HAP-1 (cell line): ENCODE results near the gene GRK4.

Experiments used
- DNase-seq, 2 experiments: peaks; one replicate each; pipeline ENCODE4 v3.0.0-alpha.2; 2016 to 2020; ENCODE audit warnings: low spot score in 2 of 2
- H3K27me3 ChIP-seq: fragments of 250-450 bp; sonication (Bioruptor Pico); 2 replicates; pipeline ENCODE4 v1.5.1; 2020; ENCODE audit warnings: low read depth, mild to moderate bottlenecking, moderate library complexity
- H3K36me3 ChIP-seq: fragments of 250-450 bp; sonication (Bioruptor Pico); replicated peaks from 2 replicates; pipeline ENCODE4 v1.5.1; 2020; ENCODE audit warnings: mild to moderate bottlenecking
- H3K4me1 ChIP-seq: fragments of 250-450 bp; sonication (Bioruptor Pico); 2 replicates; pipeline ENCODE4 v1.5.1; 2020; ENCODE audit warnings: mild to moderate bottlenecking
- H3K4me3 ChIP-seq: fragments of 250-450 bp; sonication (Bioruptor Pico); 2 replicates; pipeline ENCODE4 v1.5.1; 2020; ENCODE audit warnings: mild to moderate bottlenecking, moderate library complexity
- H3K9me3 ChIP-seq: fragments of 250-450 bp; sonication (Bioruptor Pico); 2 replicates; pipeline ENCODE4 v1.5.1; 2020; ENCODE audit warnings: mild to moderate bottlenecking, moderate library complexity
- in situ Hi-C: fragments of 300-500 bp; cut with MboI; formaldehyde crosslinking; loops from 3 replicates; pipeline ENCODE4 v1.14.3; 2020; ENCODE audit warnings: low sequenced_read_pairs, inconsistent platforms, mixed read lengths

Gene GRK4

GRCh38 chr4:3030566-3031356, 67.4 kb downstream of the GRK4 start:
- Histone ChIP-seq H3K4me3 (no peak overlapping the region), H3K4me1 (no peaks in the 10 kb centered on the region), H3K9me3 (no peaks in the 10 kb centered on the region), H3K36me3 (no peaks in the 10 kb centered on the region), H3K27me3 (no peaks in the 10 kb centered on the region; the same call in 1 of the 2 replicates)
- no peak for DNase-seq
- in situ Hi-C loops = no loop called here

GRCh38 chr4:3031357-3032082, 68.1 kb downstream of the GRK4 start:
- Histone ChIP-seq H3K9me3 (no peaks in the 10 kb centered on the region), H3K27me3 (no peaks in the 10 kb centered on the region; the same call in 1 of the 2 replicates), H3K4me1 (no peaks in the 10 kb centered on the region), H3K36me3 (no peaks in the 10 kb centered on the region), H3K4me3 (no peak overlapping the region)
- no peak for DNase-seq
- in situ Hi-C loops = no loop called here

GRCh38 chr4:3034231-3034630, 70.9 kb downstream of the GRK4 start:
- Histone ChIP-seq H3K9me3 (no peaks in the 10 kb centered on the region), H3K4me3 (no peak overlapping the region), H3K27me3 (no peaks in the 10 kb centered on the region; the same call in 1 of the 2 replicates), H3K36me3 (no peaks in the 10 kb centered on the region), H3K4me1 (no peaks in the 10 kb centered on the region)
- in situ Hi-C loops = no loop called here
- DNase-seq = no peak

GRCh38 chr4:3035249-3035648, 71.9 kb downstream of the GRK4 start:
- Histone ChIP-seq H3K4me3 (no peak overlapping the region), H3K9me3 (no peaks in the 10 kb centered on the region), H3K27me3 (no peaks in the 10 kb centered on the region; the same call in 1 of the 2 replicates), H3K4me1 (no peaks in the 10 kb centered on the region), H3K36me3 (no peaks in the 10 kb centered on the region)
- no peak for DNase-seq
- in situ Hi-C loops = no loop called here

- DNase-seq = no peak
- H3K27me3 ChIP-seq = no peaks in the 10 kb centered on the region; the same call in 1 of the 2 replicates
- no peaks in the 10 kb centered on the region for H3K36me3 ChIP-seq
- H3K4me1 ChIP-seq = no peaks in the 10 kb centered on the region
- in situ Hi-C loops = no loop called here
- H3K4me3 ChIP-seq = no peak overlapping the region
- H3K9me3 ChIP-seq = no peaks in the 10 kb centered on the region
Observed at GRCh38 chr4:3035674-3036073, 72.3 kb downstream of the GRK4 start.

- Histone ChIP-seq H3K4me1 (no peaks in the 10 kb centered on the region), H3K27me3 (no peaks in the 10 kb centered on the region; the same call in 1 of the 2 replicates), H3K9me3 (no peaks in the 10 kb centered on the region), H3K36me3 (no peaks in the 10 kb centered on the region), H3K4me3 (no peak overlapping the region)
- in situ Hi-C loops = no loop called here
- DNase-seq = no peak
Observed at GRCh38 chr4:3036131-3036952, 73.0 kb downstream of the GRK4 start.

- Histone ChIP-seq H3K4me3 (no peak overlapping the region), H3K27me3 (no peaks in the 10 kb centered on the region; the same call in 1 of the 2 replicates), H3K9me3 (no peaks in the 10 kb centered on the region), H3K36me3 (no peaks in the 10 kb centered on the region), H3K4me1 (no peaks in the 10 kb centered on the region)
- in situ Hi-C loops = no loop called here
- no peak for DNase-seq
Observed at GRCh38 chr4:3037957-3038461, 74.6 kb downstream of the GRK4 start.

- Histone ChIP-seq H3K27me3 (no peaks in the 10 kb centered on the region), H3K9me3 (no peaks in the 10 kb centered on the region), H3K4me3 (no peak overlapping the region), H3K4me1 (no peaks in the 10 kb centered on the region), H3K36me3 (no peaks in the 10 kb centered on the region)
- in situ Hi-C loops = no loop called here
- no peak for DNase-seq
Observed at GRCh38 chr4:3039706-3040366, 76.5 kb downstream of the GRK4 start.

GRCh38 chr4:3040452-3041191, 77.3 kb downstream of the GRK4 start:
- no peaks in the 10 kb centered on the region for H3K27me3 ChIP-seq
- no peak overlapping the region for H3K4me3 ChIP-seq
- H3K9me3 ChIP-seq = no peaks in the 10 kb centered on the region
- DNase-seq = no peak
- no peaks in the 10 kb centered on the region for H3K36me3 ChIP-seq
- no peaks in the 10 kb centered on the region for H3K4me1 ChIP-seq
- in situ Hi-C loops = no loop called here

GRCh38 chr4:3041192-3042142, 78.1 kb downstream of the GRK4 start:
- Histone ChIP-seq H3K27me3 (no peaks in the 10 kb centered on the region), H3K9me3 (no peaks in the 10 kb centered on the region), H3K36me3 (no peaks in the 10 kb centered on the region), H3K4me3 (no peak overlapping the region), H3K4me1 (no peaks in the 10 kb centered on the region)
- in situ Hi-C loops = no loop called here
- DNase-seq = no peak

GRCh38 chr4:3042226-3042625, 78.9 kb downstream of the GRK4 start:
- no peak for DNase-seq
- Histone ChIP-seq H3K36me3 (no peaks in the 10 kb centered on the region), H3K9me3 (no peaks in the 10 kb centered on the region), H3K27me3 (no peaks in the 10 kb centered on the region), H3K4me3 (no peak overlapping the region), H3K4me1 (no peaks in the 10 kb centered on the region)
- in situ Hi-C loops = no loop called here
